ENCODE measurements around the gene BAZ1A. TPM values are rescaled to one million over a fixed set of nuclear protein-coding genes. Genes with fewer than 3 reads are reported as not detected.

Gene BAZ1A
- total RNA-seq, 1 experiment from 2014 or later: 24.2 TPM

DNA sequence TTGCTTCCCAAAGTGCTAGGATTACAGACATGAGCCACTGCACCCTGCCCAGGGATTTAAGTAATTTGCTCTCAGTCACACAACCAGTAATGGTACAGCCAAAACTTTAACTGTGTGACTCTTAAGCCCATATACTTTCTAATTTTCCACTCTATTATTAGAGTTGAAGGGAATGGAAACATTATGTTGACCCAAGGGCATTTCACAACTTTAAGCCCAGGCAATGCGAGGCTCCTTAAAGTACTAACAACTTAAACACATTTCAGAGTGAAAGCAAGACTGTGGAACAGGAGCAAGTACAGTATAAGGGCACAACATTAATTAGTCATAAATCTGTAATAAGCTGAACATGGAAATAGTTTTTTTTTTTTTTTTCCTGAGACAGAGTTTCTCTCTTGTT, 39.8 kb downstream of the BAZ1A start:
- Histone ChIP-seq H3K27ac (ENCODE audit: low read depth, low read length) (no peak overlapping the region), H4K20me1 (ENCODE audit: insufficient read depth) (no peaks in the 10 kb centered on the region), H3K4me1 (ENCODE audit: control insufficient read depth in 1 of 2, insufficient read depth in 2 of 2, low read length in 2 of 2) (no peaks in the 10 kb centered on the region), H3K9me2 (ENCODE audit: insufficient read depth) (no peaks in the 10 kb centered on the region), H3K79me2 (ENCODE audit: insufficient read depth, low read length) (peaks cover 49% of the 10 kb centered on the region), H3K27me3 (ENCODE audit: insufficient read depth, low read length) (no peaks in the 10 kb centered on the region), H3K36me3 (ENCODE audit: control insufficient read depth in 1 of 2, insufficient read depth in 2 of 2, low read length in 2 of 2) (no peaks in the 10 kb centered on the region), H3K4me2 (ENCODE audit: low read length) (no peak overlapping the region), H3K9ac (ENCODE audit: low read length) (no peak overlapping the region), H2AFZ (ENCODE audit: low read depth, low read length, poor library complexity, severe bottlenecking) (no peak overlapping the region), H3K9me3 (ENCODE audit: control insufficient read depth in 1 of 2, insufficient read depth in 1 of 2, low read depth in 1 of 2, low read length in 2 of 2) (no peaks in the 10 kb centered on the region), H3K4me3 (replicated peaks in 1 of 2; ENCODE audit: low read depth in 1 of 2, low read length in 2 of 2) (no peak overlapping the region)
- DNase-seq (ENCODE audit: low read depth, low spot score) (no peak), ATAC-seq (no peak)
- ChIA-PET RAD21 (ENCODE audit: low non-redundant PET in 1 of 2, low total read pairs in 2 of 2, uncharacterized antibody in 2 of 2, unreplicated experiment in 2 of 2) (no interaction called here), POLR2A (no interaction called here), CTCF (interaction anchor here (0.5 kb wide), 1 partner anchor 215 kb away, joined by 3 read pairs; no protein-coding TSS in a partner anchor)
- TF ChIP-seq EZH2phosphoT487 (IDR thresholded peaks at IDR 0.05; ENCODE audit: borderline replicate concordance): no peak
- no peak for TF ChIP-seq ZNF274 (IDR thresholded peaks at IDR 0.05; ENCODE audit: low read depth, low read length)
- TF ChIP-seq JUND (IDR thresholded peaks at IDR 0.05): no peak
- TF ChIP-seq, protein P1, sequence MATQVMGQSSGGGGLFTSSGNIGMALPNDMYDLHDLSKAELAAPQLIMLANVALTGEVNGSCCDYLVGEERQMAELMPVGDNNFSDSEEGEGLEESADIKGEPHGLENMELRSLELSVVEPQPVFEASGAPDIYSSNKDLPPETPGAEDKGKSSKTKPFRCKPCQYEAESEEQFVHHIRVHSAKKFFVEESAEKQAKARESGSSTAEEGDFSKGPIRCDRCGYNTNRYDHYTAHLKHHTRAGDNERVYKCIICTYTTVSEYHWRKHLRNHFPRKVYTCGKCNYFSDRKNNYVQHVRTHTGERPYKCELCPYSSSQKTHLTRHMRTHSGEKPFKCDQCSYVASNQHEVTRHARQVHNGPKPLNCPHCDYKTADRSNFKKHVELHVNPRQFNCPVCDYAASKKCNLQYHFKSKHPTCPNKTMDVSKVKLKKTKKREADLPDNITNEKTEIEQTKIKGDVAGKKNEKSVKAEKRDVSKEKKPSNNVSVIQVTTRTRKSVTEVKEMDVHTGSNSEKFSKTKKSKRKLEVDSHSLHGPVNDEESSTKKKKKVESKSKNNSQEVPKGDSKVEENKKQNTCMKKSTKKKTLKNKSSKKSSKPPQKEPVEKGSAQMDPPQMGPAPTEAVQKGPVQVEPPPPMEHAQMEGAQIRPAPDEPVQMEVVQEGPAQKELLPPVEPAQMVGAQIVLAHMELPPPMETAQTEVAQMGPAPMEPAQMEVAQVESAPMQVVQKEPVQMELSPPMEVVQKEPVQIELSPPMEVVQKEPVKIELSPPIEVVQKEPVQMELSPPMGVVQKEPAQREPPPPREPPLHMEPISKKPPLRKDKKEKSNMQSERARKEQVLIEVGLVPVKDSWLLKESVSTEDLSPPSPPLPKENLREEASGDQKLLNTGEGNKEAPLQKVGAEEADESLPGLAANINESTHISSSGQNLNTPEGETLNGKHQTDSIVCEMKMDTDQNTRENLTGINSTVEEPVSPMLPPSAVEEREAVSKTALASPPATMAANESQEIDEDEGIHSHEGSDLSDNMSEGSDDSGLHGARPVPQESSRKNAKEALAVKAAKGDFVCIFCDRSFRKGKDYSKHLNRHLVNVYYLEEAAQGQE (IDR thresholded peaks at IDR 0.05; ENCODE audit: low read depth): no peak
- no peak for TF ChIP-seq CEBPB (IDR thresholded peaks at IDR 0.05; ENCODE audit: low read depth)
- intact Hi-C loops (cut with micrococcal nuclease): no loop called here
- no TSS peak for BruUV-seq (replicated peaks)

Data from HCT116 (cell line).